ENCODE measurements around the gene KCNQ1. TPM values are rescaled to one million over a fixed set of nuclear protein-coding genes. Genes with fewer than 3 reads are reported as not detected.

KCNQ1 gene
- 10 to 100 TPM; 18.4 to 54.4 (median 21.3) TPM for polyA plus RNA-seq
- long read RNA-seq, donor 1, partial matches to known transcripts = 13 of 15 reads
- long read RNA-seq, donor 1, other reads (novel, unspliced or antisense) = 0 of 15 reads
- long read RNA-seq, donor 2, partial matches to known transcripts = 0 of 1 reads
- long read RNA-seq, donor 2, other reads (novel, unspliced or antisense) = 0 of 1 reads
- long read RNA-seq, donor 3 = 0 reads
- long read RNA-seq, donor 4 = 0 reads
- long read RNA-seq, donor 5 = 0 reads
- long read RNA-seq, donor 6, partial matches to known transcripts = 7 of 10 reads
- long read RNA-seq, donor 6, other reads (novel, unspliced or antisense) = 0 of 10 reads
- long read RNA-seq, donor 7 = 0 reads
- long read RNA-seq, donor 8 = 0 reads
- long read RNA-seq, donor 9 = 0 reads
- long read RNA-seq, donor 10, partial matches to known transcripts = 8 of 9 reads
- long read RNA-seq, donor 10, other reads (novel, unspliced or antisense) = 0 of 9 reads

GRCh38 chr11:2444821-2445745 lies at the start of gene KCNQ1:
TSS of gene KCNQ1 (plus strand) at chr11:2445008. CDS start at chr11:2445099, 91 bp downstream.
- 1 to 2% (median 1%) methylated on average over 36 to 116 of the region's 116 CpGs for WGBS, 3 donors
- Histone ChIP-seq H3K4me1 (ENCODE audit: control insufficient read depth in 3 of 3, insufficient read depth in 2 of 3, low read depth in 1 of 3, low read length in 2 of 3) (peaks cover 0 to 32% (median 8%) of the 10 kb centered on the region in 3 donors), H3K4me3 (ENCODE audit: low read depth in 1 of 3, low read length in 3 of 3) (peak within 1 kb of the TSS; percentile 37 to 75 (median 50)), H3K9me3 (ENCODE audit: control insufficient read depth in 2 of 2, insufficient read depth in 1 of 2, low read depth in 1 of 2, low read length in 1 of 2) (peaks cover 0 to 5% of the 10 kb centered on the region in 2 donors), H3K27ac (ENCODE audit: low read depth in 1 of 3, low read length in 2 of 3) (peak within 1 kb of the TSS in 2 of 3 donors; percentile 45 to 75), H3K27me3 (ENCODE audit: control insufficient read depth in 3 of 3, insufficient read depth in 3 of 3, low read length in 3 of 3) (peaks cover 0 to 23% (median 0%) of the 10 kb centered on the region in 3 donors), H3K36me3 (ENCODE audit: control insufficient read depth in 3 of 3, insufficient read depth in 2 of 3, low read depth in 1 of 3, low read length in 3 of 3) (peaks cover 0 to 3% (median 0%) of the 10 kb centered on the region in 3 donors)
- FAIRE-seq = no peak
- DNase-seq = peak; percentile 79 to 81

GRCh38 chr11:2395211-2395730 lies 49.5 kb upstream of the KCNQ1 start:
- Histone ChIP-seq H3K4me3 (ENCODE audit: low read depth in 1 of 3, low read length in 3 of 3) (no peak overlapping the region), H3K27me3 (ENCODE audit: control insufficient read depth in 3 of 3, insufficient read depth in 3 of 3, low read length in 3 of 3) (no peaks in the 10 kb centered on the region), H3K27ac (ENCODE audit: low read depth in 1 of 3, low read length in 2 of 3) (no peak overlapping the region), H3K9me3 (ENCODE audit: control insufficient read depth in 2 of 2, insufficient read depth in 1 of 2, low read depth in 1 of 2, low read length in 1 of 2) (no peaks in the 10 kb centered on the region), H3K36me3 (ENCODE audit: control insufficient read depth in 3 of 3, insufficient read depth in 2 of 3, low read depth in 1 of 3, low read length in 3 of 3) (peaks cover 0 to 88% (median 6%) of the 10 kb centered on the region in 3 donors), H3K4me1 (ENCODE audit: control insufficient read depth in 3 of 3, insufficient read depth in 2 of 3, low read depth in 1 of 3, low read length in 2 of 3) (peaks cover 0 to 13% (median 2%) of the 10 kb centered on the region in 3 donors)
- DNase-seq (no peak), FAIRE-seq (no peak)
- 89 to 93% (median 90%) methylated on average over 24 to 26 of the region's 26 CpGs for WGBS, 3 donors

GRCh38 chr11:2395856-2396255 lies 49.0 kb upstream of the KCNQ1 start:
- no peaks in the 10 kb centered on the region for H3K9me3 ChIP-seq (ENCODE audit: control insufficient read depth in 2 of 2, insufficient read depth in 1 of 2, low read depth in 1 of 2, low read length in 1 of 2)
- peaks cover 0 to 82% (median 5%) of the 10 kb centered on the region in 3 donors for H3K36me3 ChIP-seq (ENCODE audit: control insufficient read depth in 3 of 3, insufficient read depth in 2 of 3, low read depth in 1 of 3, low read length in 3 of 3)
- H3K4me1 ChIP-seq (ENCODE audit: control insufficient read depth in 3 of 3, insufficient read depth in 2 of 3, low read depth in 1 of 3, low read length in 2 of 3) = peaks cover 0 to 13% (median 2%) of the 10 kb centered on the region in 3 donors
- H3K27ac ChIP-seq (ENCODE audit: low read depth in 1 of 3, low read length in 2 of 3) = no peak overlapping the region
- WGBS, 3 donors = 88 to 91% (median 88%) methylated on average over 17 of the region's 17 CpGs
- no peaks in the 10 kb centered on the region for H3K27me3 ChIP-seq (ENCODE audit: control insufficient read depth in 3 of 3, insufficient read depth in 3 of 3, low read length in 3 of 3)
- no peak overlapping the region for H3K4me3 ChIP-seq (ENCODE audit: low read depth in 1 of 3, low read length in 3 of 3)
- no peak for DNase-seq
- FAIRE-seq = no peak

- Histone ChIP-seq H3K36me3 (ENCODE audit: control insufficient read depth in 3 of 3, insufficient read depth in 2 of 3, low read depth in 1 of 3, low read length in 3 of 3) (peaks cover 0 to 76% (median 4%) of the 10 kb centered on the region in 3 donors), H3K27ac (ENCODE audit: low read depth in 1 of 3, low read length in 2 of 3) (no peak overlapping the region), H3K4me1 (ENCODE audit: control insufficient read depth in 3 of 3, insufficient read depth in 2 of 3, low read depth in 1 of 3, low read length in 2 of 3) (peaks cover 1 to 16% (median 2%) of the 10 kb centered on the region in 3 donors), H3K27me3 (ENCODE audit: control insufficient read depth in 3 of 3, insufficient read depth in 3 of 3, low read length in 3 of 3) (no peaks in the 10 kb centered on the region), H3K4me3 (ENCODE audit: low read depth in 1 of 3, low read length in 3 of 3) (no peak overlapping the region), H3K9me3 (ENCODE audit: control insufficient read depth in 2 of 2, insufficient read depth in 1 of 2, low read depth in 1 of 2, low read length in 1 of 2) (no peaks in the 10 kb centered on the region)
- no peak for DNase-seq
- WGBS, 3 donors = 90 to 91% (median 90%) methylated on average over 25 to 26 of the region's 26 CpGs
- no peak for FAIRE-seq
Observed at GRCh38 chr11:2396471-2396870, 48.3 kb upstream of the KCNQ1 start.

GRCh38 chr11:2397005-2397404 lies 47.8 kb upstream of the KCNQ1 start:
- Histone ChIP-seq H3K9me3 (ENCODE audit: control insufficient read depth in 2 of 2, insufficient read depth in 1 of 2, low read depth in 1 of 2, low read length in 1 of 2) (no peaks in the 10 kb centered on the region), H3K4me1 (ENCODE audit: control insufficient read depth in 3 of 3, insufficient read depth in 2 of 3, low read depth in 1 of 3, low read length in 2 of 3) (peaks cover 2 to 21% (median 3%) of the 10 kb centered on the region in 3 donors), H3K27me3 (ENCODE audit: control insufficient read depth in 3 of 3, insufficient read depth in 3 of 3, low read length in 3 of 3) (no peaks in the 10 kb centered on the region), H3K4me3 (ENCODE audit: low read depth in 1 of 3, low read length in 3 of 3) (no peak overlapping the region), H3K27ac (ENCODE audit: low read depth in 1 of 3, low read length in 2 of 3) (no peak overlapping the region), H3K36me3 (ENCODE audit: control insufficient read depth in 3 of 3, insufficient read depth in 2 of 3, low read depth in 1 of 3, low read length in 3 of 3) (peaks cover 0 to 75% (median 4%) of the 10 kb centered on the region in 3 donors)
- WGBS, 3 donors = 86 to 95% (median 95%) methylated on average over 12 of the region's 12 CpGs
- FAIRE-seq (no peak), DNase-seq (no peak)

GRCh38 chr11:2398664-2399355 lies 46.0 kb upstream of the KCNQ1 start:
- H3K4me3 ChIP-seq (ENCODE audit: low read depth in 1 of 3, low read length in 3 of 3) = peak overlapping the region in 2 of 3 donors; percentile 82 to 94
- H3K4me1 ChIP-seq (ENCODE audit: control insufficient read depth in 3 of 3, insufficient read depth in 2 of 3, low read depth in 1 of 3, low read length in 2 of 3) = peaks cover 2 to 23% (median 3%) of the 10 kb centered on the region in 3 donors
- WGBS, 3 donors = 51 to 67% (median 55%) methylated on average over 7 of the region's 7 CpGs
- no peaks in the 10 kb centered on the region for H3K27me3 ChIP-seq (ENCODE audit: control insufficient read depth in 3 of 3, insufficient read depth in 3 of 3, low read length in 3 of 3)
- no peak for DNase-seq
- no peaks in the 10 kb centered on the region for H3K9me3 ChIP-seq (ENCODE audit: control insufficient read depth in 2 of 2, insufficient read depth in 1 of 2, low read depth in 1 of 2, low read length in 1 of 2)
- H3K36me3 ChIP-seq (ENCODE audit: control insufficient read depth in 3 of 3, insufficient read depth in 2 of 3, low read depth in 1 of 3, low read length in 3 of 3) = peaks cover 5 to 76% (median 13%) of the 10 kb centered on the region in 3 donors
- FAIRE-seq = no peak
- H3K27ac ChIP-seq (ENCODE audit: low read depth in 1 of 3, low read length in 2 of 3) = peak overlapping the region in 2 of 3 donors; percentile 95 to 99

- WGBS, 3 donors = 8 to 13% (median 9%) methylated on average over 22 to 23 of the region's 23 CpGs
- Histone ChIP-seq H3K4me3 (ENCODE audit: low read depth in 1 of 3, low read length in 3 of 3) (peak overlapping the region; percentile 50 to 94 (median 82)), H3K9me3 (ENCODE audit: control insufficient read depth in 2 of 2, insufficient read depth in 1 of 2, low read depth in 1 of 2, low read length in 1 of 2) (no peaks in the 10 kb centered on the region), H3K36me3 (ENCODE audit: control insufficient read depth in 3 of 3, insufficient read depth in 2 of 3, low read depth in 1 of 3, low read length in 3 of 3) (peaks cover 6 to 76% (median 17%) of the 10 kb centered on the region in 3 donors), H3K27ac (ENCODE audit: low read depth in 1 of 3, low read length in 2 of 3) (peak overlapping the region; percentile 95 to 99 (median 99)), H3K4me1 (ENCODE audit: control insufficient read depth in 3 of 3, insufficient read depth in 2 of 3, low read depth in 1 of 3, low read length in 2 of 3) (peaks cover 2 to 23% (median 3%) of the 10 kb centered on the region in 3 donors), H3K27me3 (ENCODE audit: control insufficient read depth in 3 of 3, insufficient read depth in 3 of 3, low read length in 3 of 3) (no peaks in the 10 kb centered on the region)
- FAIRE-seq (no peak), DNase-seq (peak in 1 of 2 donors; percentile 26)
Observed at GRCh38 chr11:2399488-2400068, 45.2 kb upstream of the KCNQ1 start.

All from small intestine (tissue), 16 donors.